ENCODE data around the gene SHKBP1. TPM values are rescaled to one million over a fixed set of nuclear protein-coding genes. Genes with fewer than 3 reads are reported as not detected.
"Not testable (repeated sequence)": the region's sequence is repeated elsewhere in the genome, so short reads cannot be mapped to it uniquely, and the experiment has no call there.

Gene SHKBP1
- total and polyA plus RNA-seq, 4 donors: 21.1 to 191 (median 97.1) TPM

- TF ChIP-seq CTCF (IDR thresholded peaks at IDR 0.05; ENCODE audit: control extremely low read depth, extremely low read depth): no peak
- Histone ChIP-seq H3K36me3 (ENCODE audit: control insufficient read depth in 4 of 4, insufficient read depth in 4 of 4, low read length in 4 of 4) (no peaks in the 10 kb centered on the region), H3K9me3 (ENCODE audit: control insufficient read depth in 4 of 4, insufficient read depth in 3 of 4, low read length in 3 of 4) (peaks cover 0 to 3% (median 0%) of the 10 kb centered on the region in 4 donors), H3K4me3 (no peak overlapping the region), H3K9ac (ENCODE audit: insufficient read depth in 1 of 2, low read length in 2 of 2) (no peak overlapping the region), H3K27me3 (ENCODE audit: control insufficient read depth in 3 of 3, insufficient read depth in 3 of 3, low read length in 2 of 3) (peaks cover 0 to 2% (median 0%) of the 10 kb centered on the region in 3 donors), H3K27ac (ENCODE audit: low read depth in 1 of 2, low read length in 1 of 2) (no peak overlapping the region), H3K4me1 (ENCODE audit: control insufficient read depth in 5 of 5, insufficient read depth in 5 of 5, low read length in 5 of 5) (peaks cover 0 to 29% (median 0%) of the 10 kb centered on the region in 5 donors)
- ATAC-seq (ENCODE audit: insufficient read depth, low FRiP score) (no peak), DNase-seq (no peak)
- WGBS, 2 donors: 95 to 96% methylated on average over 6 of the region's 6 CpGs
Observed at GRCh38 chr19:40543029-40543597, 33.6 kb upstream of the SHKBP1 start.

GRCh38 chr19:40546153-40546841 lies 30.4 kb upstream of the SHKBP1 start:
- not testable (repeated sequence) for DNase-seq; H3K9me3 ChIP-seq (ENCODE audit: control insufficient read depth in 4 of 4, insufficient read depth in 3 of 4, low read length in 3 of 4); H3K9ac ChIP-seq (ENCODE audit: insufficient read depth in 1 of 2, low read length in 2 of 2); H3K36me3 ChIP-seq (ENCODE audit: control insufficient read depth in 4 of 4, insufficient read depth in 4 of 4, low read length in 4 of 4); H3K4me3 ChIP-seq; ATAC-seq (ENCODE audit: insufficient read depth, low FRiP score); H3K27ac ChIP-seq (ENCODE audit: low read depth in 1 of 2, low read length in 1 of 2)
- Histone ChIP-seq H3K27me3 (ENCODE audit: control insufficient read depth in 3 of 3, insufficient read depth in 3 of 3, low read length in 2 of 3) (peaks cover 0 to 11% (median 0%) of the 10 kb centered on the region in 3 donors), H3K4me1 (ENCODE audit: control insufficient read depth in 5 of 5, insufficient read depth in 5 of 5, low read length in 5 of 5) (peaks cover 0 to 24% (median 2%) of the 10 kb centered on the region in 5 donors)
- WGBS, 2 donors: 78 to 83% methylated on average over 3 of the region's 3 CpGs

GRCh38 chr19:40547190-40547589 lies 29.5 kb upstream of the SHKBP1 start:
- ATAC-seq (ENCODE audit: insufficient read depth, low FRiP score); H3K9me3 ChIP-seq (ENCODE audit: control insufficient read depth in 4 of 4, insufficient read depth in 3 of 4, low read length in 3 of 4); H3K36me3 ChIP-seq (ENCODE audit: control insufficient read depth in 4 of 4, insufficient read depth in 4 of 4, low read length in 4 of 4); H3K4me3 ChIP-seq; DNase-seq; H3K27ac ChIP-seq (ENCODE audit: low read depth in 1 of 2, low read length in 1 of 2); H3K9ac ChIP-seq (ENCODE audit: insufficient read depth in 1 of 2, low read length in 2 of 2): not testable (repeated sequence)
- Histone ChIP-seq H3K27me3 (ENCODE audit: control insufficient read depth in 3 of 3, insufficient read depth in 3 of 3, low read length in 2 of 3) (peaks cover 0 to 11% (median 0%) of the 10 kb centered on the region in 3 donors), H3K4me1 (ENCODE audit: control insufficient read depth in 5 of 5, insufficient read depth in 5 of 5, low read length in 5 of 5) (peaks cover 0 to 17% (median 2%) of the 10 kb centered on the region in 5 donors)
- WGBS, 2 donors: 82 to 83% methylated on average over 4 of the region's 4 CpGs

- DNase-seq (no peak), ATAC-seq (ENCODE audit: insufficient read depth, low FRiP score) (no peak)
- H3K27ac ChIP-seq (ENCODE audit: low read depth in 1 of 2, low read length in 1 of 2): no peak overlapping the region
- H3K9ac ChIP-seq (ENCODE audit: insufficient read depth in 1 of 2, low read length in 2 of 2): no peak overlapping the region
- 85 to 100% methylated on average over 1 of the region's 1 CpG for WGBS, 2 donors
- H3K9me3 ChIP-seq (ENCODE audit: control insufficient read depth in 4 of 4, insufficient read depth in 3 of 4, low read length in 3 of 4): peaks cover 0 to 3% (median 0%) of the 10 kb centered on the region in 4 donors
- H3K4me1 ChIP-seq (ENCODE audit: control insufficient read depth in 5 of 5, insufficient read depth in 5 of 5, low read length in 5 of 5): peaks cover 0 to 12% (median 0%) of the 10 kb centered on the region in 5 donors
- no peak for TF ChIP-seq CTCF (IDR thresholded peaks at IDR 0.05; ENCODE audit: control extremely low read depth, extremely low read depth)
- no peak overlapping the region for H3K4me3 ChIP-seq
- H3K36me3 ChIP-seq (ENCODE audit: control insufficient read depth in 4 of 4, insufficient read depth in 4 of 4, low read length in 4 of 4): no peaks in the 10 kb centered on the region
- H3K27me3 ChIP-seq (ENCODE audit: control insufficient read depth in 3 of 3, insufficient read depth in 3 of 3, low read length in 2 of 3): peaks cover 0 to 14% (median 3%) of the 10 kb centered on the region in 3 donors
Observed at GRCh38 chr19:40547836-40548235, 28.8 kb upstream of the SHKBP1 start.
